HG02763 (cell line): ENCODE results near the gene MGAT4C.
"Not testable (repeated sequence)": the region's sequence is repeated elsewhere in the genome, so short reads cannot be mapped to it uniquely, and the experiment has no call there.

ENCODE experiments used
- ATAC-seq: cut with Tn5 transposase; IDR thresholded peaks from one replicate; pipeline ENCODE4 v1.9.1; 2021; ENCODE audit warnings: mild to moderate bottlenecking, moderate library complexity; ENCODE audit not compliant: unreplicated experiment

MGAT4C gene

GRCh38 chr12:86256163-86256562 lies at the start of gene MGAT4C:
TSS of gene MGAT4C (minus strand) at chr12:86256391.
- ATAC-seq = no peak

- not testable (repeated sequence) for ATAC-seq
Measured at GRCh38 chr12:86296396-86296795, 40.2 kb upstream of the MGAT4C start.

- ATAC-seq = no peak
Measured at GRCh38 chr12:86293682-86294240, 37.6 kb upstream of the MGAT4C start.

DNA sequence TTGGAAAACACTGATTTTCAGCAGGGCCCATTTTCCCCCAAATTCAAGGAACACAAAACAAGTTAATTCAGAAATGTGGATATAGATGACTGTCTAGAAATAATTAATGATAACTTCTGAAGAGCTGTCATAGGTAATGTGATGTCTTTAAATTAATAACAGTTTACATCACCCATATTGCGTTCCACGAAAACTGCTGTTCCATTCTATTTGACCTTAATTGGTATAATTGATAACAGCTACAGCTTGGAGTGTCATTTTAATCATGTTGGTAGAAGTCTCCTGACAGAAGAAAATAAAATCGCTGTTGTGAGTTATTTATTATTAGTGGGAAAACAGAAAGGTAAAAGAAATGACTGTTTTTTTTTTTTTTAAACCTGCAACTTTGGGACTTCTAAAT lies 36.3 kb upstream of the MGAT4C start:
- ATAC-seq = no peak

- no peak for ATAC-seq
Measured at GRCh38 chr12:86290615-86291014, 34.4 kb upstream of the MGAT4C start.

DNA sequence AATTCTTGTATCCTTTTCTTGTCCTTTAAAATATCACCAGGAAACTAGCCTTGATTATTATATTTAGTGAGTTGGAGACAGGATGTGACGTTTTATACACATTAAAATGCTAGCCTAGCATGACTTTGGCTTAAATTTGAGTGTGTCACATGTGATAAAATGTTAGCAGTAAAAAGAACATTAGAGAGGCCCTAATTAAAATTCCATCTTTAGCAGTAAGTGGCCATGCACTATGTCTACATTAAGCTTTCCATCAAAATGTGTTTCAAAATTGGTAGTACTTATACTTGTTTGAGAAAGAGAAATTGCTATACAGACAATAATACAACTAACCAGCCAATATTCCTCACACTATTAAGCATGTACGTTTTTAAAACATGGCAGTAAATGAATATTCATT lies 29.9 kb upstream of the MGAT4C start:
- ATAC-seq = no peak

- ATAC-seq = no peak
Measured at GRCh38 chr12:86283620-86284019, 27.4 kb upstream of the MGAT4C start.

DNA sequence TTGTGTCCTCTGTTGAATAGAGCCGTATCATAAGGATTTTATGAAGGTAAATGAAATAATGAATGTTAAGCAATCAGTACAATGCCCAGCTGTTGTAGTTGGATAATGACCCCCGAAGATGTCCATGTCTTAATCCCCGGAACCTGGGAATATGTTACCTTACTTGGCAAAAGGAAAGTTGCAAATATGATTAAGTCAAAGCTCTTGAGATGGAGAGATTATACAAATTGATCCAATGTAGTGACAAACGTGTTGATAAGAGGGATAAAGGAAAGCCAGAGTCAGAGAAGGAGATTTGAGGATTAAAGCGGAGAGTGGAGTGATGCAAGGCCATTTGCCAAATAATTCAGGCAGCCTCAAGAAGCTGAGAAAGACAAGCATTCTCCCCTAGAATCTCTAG lies 19.2 kb upstream of the MGAT4C start:
- ATAC-seq = no peak

GRCh38 chr12:86265329-86265695 lies 9.1 kb upstream of the MGAT4C start:
- no peak for ATAC-seq

DNA sequence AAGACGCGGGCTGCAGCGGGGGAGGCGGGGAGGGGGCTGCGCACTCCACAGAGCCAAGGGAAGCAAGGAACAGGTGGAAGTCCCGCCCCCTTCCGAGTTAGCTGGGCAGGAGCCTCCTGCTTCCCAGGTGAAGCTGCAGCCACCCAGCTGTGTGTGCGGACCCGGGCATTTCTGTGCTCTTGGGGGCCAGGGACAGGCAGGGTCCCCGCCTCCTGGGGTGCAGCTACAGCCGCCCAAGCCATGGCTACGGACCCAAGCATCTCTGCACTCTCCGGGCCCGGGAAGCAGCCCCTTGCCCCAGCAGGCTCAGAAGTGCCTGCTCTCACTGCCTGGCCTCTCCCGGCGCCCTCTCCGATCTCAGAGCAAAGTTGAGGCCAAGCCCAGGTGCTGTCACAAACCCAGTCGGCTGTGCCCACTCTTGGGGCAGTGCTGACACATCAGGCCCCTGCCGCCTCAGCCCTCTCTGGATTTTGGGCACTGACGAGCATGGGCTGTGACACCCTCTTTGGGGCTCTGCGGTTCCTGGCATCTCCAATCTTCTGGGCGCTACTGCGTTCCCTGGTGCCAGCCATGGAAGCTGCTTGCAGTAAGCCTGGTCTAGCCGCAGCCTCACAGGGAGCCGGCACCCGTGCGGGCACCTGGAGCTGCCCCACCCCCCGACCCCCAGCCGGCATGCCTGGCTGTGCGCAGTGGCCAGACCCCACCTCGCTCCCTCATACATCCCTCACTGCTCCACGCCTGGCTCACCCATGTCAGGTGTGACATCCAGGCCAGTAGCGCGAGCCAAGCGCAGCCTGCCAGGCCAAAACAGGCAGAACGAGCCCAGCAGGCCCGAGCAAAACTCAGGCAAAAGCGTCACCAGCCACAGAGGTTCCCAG lies 8.5 kb upstream of the MGAT4C start:
- no peak for ATAC-seq

GRCh38 chr12:86261578-86261977 lies 5.4 kb upstream of the MGAT4C start:
- no peak for ATAC-seq

DNA sequence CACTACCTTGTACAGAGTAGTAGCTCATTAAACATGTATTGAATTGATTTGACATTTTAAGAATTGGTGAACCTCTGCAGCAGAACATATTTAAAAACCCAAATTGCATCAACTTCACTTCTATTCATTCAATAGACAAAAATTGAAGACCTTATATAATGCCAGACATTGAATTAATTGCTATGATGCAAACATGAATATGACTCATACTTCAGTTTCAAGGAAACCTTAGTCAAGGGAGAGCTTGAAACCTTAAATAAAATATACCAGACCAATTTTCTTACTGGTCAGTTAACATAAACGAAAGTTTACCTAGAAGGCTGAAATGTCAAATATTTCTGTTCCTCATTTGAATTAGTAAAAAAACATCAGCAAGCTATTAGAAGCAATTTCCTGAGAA lies 5.0 kb upstream of the MGAT4C start:
- no peak for ATAC-seq

DNA sequence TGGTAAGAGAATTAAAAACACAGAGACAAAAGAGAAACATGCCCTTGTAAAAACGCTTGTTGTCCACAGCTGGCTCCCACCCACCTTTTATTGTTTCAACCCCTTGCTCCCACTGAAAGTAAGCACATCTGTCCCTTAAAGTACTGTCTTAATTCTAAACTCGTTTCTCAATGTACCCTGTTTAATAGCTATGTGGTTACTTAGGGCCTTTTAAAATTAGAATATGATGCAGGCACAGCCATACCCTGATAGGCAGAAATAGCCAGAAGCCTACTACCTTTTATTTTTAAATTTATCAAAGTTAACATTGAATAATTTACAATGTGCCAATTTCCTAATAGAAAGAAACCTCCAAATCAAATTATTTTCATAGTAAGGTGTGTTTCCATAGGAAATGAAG lies 4.0 kb upstream of the MGAT4C start:
- no peak for ATAC-seq

GRCh38 chr12:86257134-86257533 lies 943 bp upstream of the MGAT4C start:
- no peak for ATAC-seq

DNA sequence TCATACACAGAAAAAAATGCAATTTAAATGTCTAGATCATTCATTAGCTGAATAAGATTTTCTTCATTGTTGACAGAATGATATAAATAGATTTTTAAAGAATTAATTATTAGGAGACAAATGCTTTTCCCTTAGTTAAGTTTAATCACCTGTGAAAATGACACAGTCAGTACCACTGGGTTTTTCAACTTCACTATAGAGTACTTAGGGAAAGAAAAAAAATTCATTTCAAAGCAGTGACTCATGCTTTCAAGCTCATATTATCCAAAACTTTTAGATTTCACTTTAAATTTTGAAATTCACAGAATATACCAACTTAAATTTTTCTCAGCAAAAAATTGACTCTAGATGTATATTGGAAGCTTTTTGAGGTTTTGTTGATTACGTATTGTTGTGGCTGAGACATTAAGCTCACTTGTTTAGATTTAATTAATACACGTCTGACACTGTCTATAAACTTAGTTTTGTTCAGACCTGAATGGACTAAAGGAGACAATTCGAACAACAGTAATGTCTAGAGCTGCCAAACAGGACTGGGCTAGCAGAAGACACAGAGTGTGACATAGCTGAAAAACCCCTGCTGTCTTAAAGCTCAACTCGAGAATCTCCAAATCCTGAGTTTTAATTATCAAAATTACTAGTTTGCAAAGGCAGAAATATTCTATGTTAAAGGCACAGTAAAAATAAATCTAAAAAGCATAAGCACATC lies 1.6 kb downstream of the MGAT4C start:
- no peak for ATAC-seq

- no peak for ATAC-seq
Measured at GRCh38 chr12:86249851-86250250, 6.3 kb downstream of the MGAT4C start.

- no peak for ATAC-seq
Measured at GRCh38 chr12:86249276-86249675, 6.9 kb downstream of the MGAT4C start.

DNA sequence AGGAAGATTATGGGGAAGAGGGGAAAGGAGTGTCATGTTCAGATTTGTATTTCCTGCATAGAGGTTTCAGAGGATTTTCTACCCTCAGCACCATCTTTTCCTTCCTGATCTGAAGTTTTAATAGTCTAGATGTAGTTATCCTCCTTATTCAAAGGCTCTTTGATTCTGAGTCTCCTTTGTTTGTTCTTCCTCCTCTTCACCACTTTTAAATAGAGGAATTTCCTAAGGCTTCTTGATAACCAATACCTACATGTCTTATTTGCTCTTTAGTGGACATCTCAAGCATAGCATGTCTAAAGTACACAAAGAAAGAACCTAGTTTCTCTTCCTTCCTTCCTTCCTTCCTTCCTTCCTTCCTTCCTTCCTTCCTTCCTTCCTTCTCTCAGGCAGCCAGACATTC lies 8.3 kb downstream of the MGAT4C start:
- ATAC-seq = no peak

GRCh38 chr12:86241600-86241999 lies 14.6 kb downstream of the MGAT4C start:
- no peak for ATAC-seq

- ATAC-seq = no peak
Measured at GRCh38 chr12:86234316-86234855, 21.8 kb downstream of the MGAT4C start.

GRCh38 chr12:86233126-86233525 lies 23.1 kb downstream of the MGAT4C start:
- ATAC-seq = no peak
